GM21529 (cell line): Measurements from ENCODE around the gene STIM2.

Experiments used
- ATAC-seq: cut with Tn5 transposase; IDR thresholded peaks from one replicate; pipeline ENCODE4 v1.9.1; 2021; ENCODE audit not compliant: unreplicated experiment

STIM2 gene

GRCh38 chr4:26999689-27000088 is 139.0 kb downstream of the STIM2 start:
- ATAC-seq = no peak

- no peak for ATAC-seq
Measured at GRCh38 chr4:27000122-27000521, 139.5 kb downstream of the STIM2 start.

GRCh38 chr4:27000820-27001219 is 140.2 kb downstream of the STIM2 start:
- ATAC-seq = peak; percentile 89

GRCh38 chr4:27001398-27002164 is 140.9 kb downstream of the STIM2 start:
- no peak for ATAC-seq

GRCh38 chr4:27003642-27004113 is 143.0 kb downstream of the STIM2 start:
- ATAC-seq = no peak

- no peak for ATAC-seq
Measured at GRCh38 chr4:27005501-27005900, 144.9 kb downstream of the STIM2 start.

GRCh38 chr4:27005905-27006590 is 145.4 kb downstream of the STIM2 start:
- ATAC-seq = no peak

- ATAC-seq = no peak
Measured at GRCh38 chr4:27006646-27007045, 146.0 kb downstream of the STIM2 start.

- ATAC-seq = no peak
Measured at GRCh38 chr4:27007507-27007906, 146.9 kb downstream of the STIM2 start.

- ATAC-seq = no peak
Measured at GRCh38 chr4:27008679-27009078, 148.0 kb downstream of the STIM2 start.

- ATAC-seq = no peak
Measured at GRCh38 chr4:27009539-27009938, 148.9 kb downstream of the STIM2 start.

GRCh38 chr4:27010334-27010940 is 149.8 kb downstream of the STIM2 start:
- peak; percentile 81 for ATAC-seq

- ATAC-seq = no peak
Measured at GRCh38 chr4:27011401-27011800, 150.8 kb downstream of the STIM2 start.

GRCh38 chr4:27013012-27013411 is 152.4 kb downstream of the STIM2 start:
- ATAC-seq = no peak

- no peak for ATAC-seq
Measured at GRCh38 chr4:27016551-27016950, 155.9 kb downstream of the STIM2 start.

GRCh38 chr4:27017623-27018022 is 157.0 kb downstream of the STIM2 start:
- ATAC-seq = no peak

GRCh38 chr4:27018076-27018475 is 157.4 kb downstream of the STIM2 start:
- ATAC-seq = no peak

- no peak for ATAC-seq
Measured at GRCh38 chr4:27018910-27019309, 158.3 kb downstream of the STIM2 start.

- no peak for ATAC-seq
Measured at GRCh38 chr4:27019766-27020165, 159.1 kb downstream of the STIM2 start.

- ATAC-seq = no peak
Measured at GRCh38 chr4:27020203-27020602, 159.6 kb downstream of the STIM2 start.

- no peak for ATAC-seq
Measured at GRCh38 chr4:27020603-27021002, 160.0 kb downstream of the STIM2 start.

GRCh38 chr4:27022963-27023362 is 162.3 kb downstream of the STIM2 start:
- ATAC-seq = no peak
